ENCODE results near the gene SHISA9.

The SHISA9 gene

GRCh38 chr16:13165024-13165423 is 263.6 kb downstream of the SHISA9 start:
- no peaks in the 10 kb centered on the region for H3K79me2 ChIP-seq (ENCODE audit: insufficient read depth, low read depth)
- no peaks in the 10 kb centered on the region for H4K20me1 ChIP-seq (ENCODE audit: insufficient read depth)
- H3K4me2 ChIP-seq, result no peak overlapping the region
- no peak overlapping the region for H3K9ac ChIP-seq
- no peaks in the 10 kb centered on the region for H3K36me3 ChIP-seq (ENCODE audit: insufficient read depth)
- H3K27ac ChIP-seq, result no peak overlapping the region
- H2AFZ ChIP-seq (ENCODE audit: low read depth), result no peak overlapping the region
- TF ChIP-seq CTCF (conservative IDR thresholded peaks at IDR 0.05; ENCODE audit: low read depth, low read length), result no peak
- no peak overlapping the region for H3K4me3 ChIP-seq (IDR thresholded peaks at IDR 0.05; ENCODE audit: insufficient read depth, low read depth, low read length)
- no peaks in the 10 kb centered on the region for H3K27me3 ChIP-seq (ENCODE audit: insufficient read depth, low read depth)
- H3K4me1 ChIP-seq (ENCODE audit: low read depth, poor library complexity, severe bottlenecking), result no peaks in the 10 kb centered on the region

GRCh38 chr16:13168091-13168572 is 266.7 kb downstream of the SHISA9 start:
- H3K36me3 ChIP-seq (ENCODE audit: insufficient read depth), result no peaks in the 10 kb centered on the region
- H3K9ac ChIP-seq, result no peak overlapping the region
- no peaks in the 10 kb centered on the region for H3K27me3 ChIP-seq (ENCODE audit: insufficient read depth, low read depth)
- no peak overlapping the region for H3K4me2 ChIP-seq
- no peak overlapping the region for H3K4me3 ChIP-seq (IDR thresholded peaks at IDR 0.05; ENCODE audit: insufficient read depth, low read depth, low read length)
- H2AFZ ChIP-seq (ENCODE audit: low read depth), result no peak overlapping the region
- H4K20me1 ChIP-seq (ENCODE audit: insufficient read depth), result no peaks in the 10 kb centered on the region
- no peaks in the 10 kb centered on the region for H3K79me2 ChIP-seq (ENCODE audit: insufficient read depth, low read depth)
- no peaks in the 10 kb centered on the region for H3K4me1 ChIP-seq (ENCODE audit: low read depth, poor library complexity, severe bottlenecking)
- H3K27ac ChIP-seq, result no peak overlapping the region
- TF ChIP-seq CTCF (conservative IDR thresholded peaks at IDR 0.05; ENCODE audit: low read depth, low read length), result no peak

- H4K20me1 ChIP-seq (ENCODE audit: insufficient read depth), result no peaks in the 10 kb centered on the region
- no peak overlapping the region for H3K4me2 ChIP-seq
Measured at GRCh38 chr16:13171313-13171712, 269.9 kb downstream of the SHISA9 start.

GRCh38 chr16:13176711-13177110 is 275.3 kb downstream of the SHISA9 start:
- Histone ChIP-seq H3K9ac (no peak overlapping the region), H3K4me2 (no peak overlapping the region), H3K27ac (no peak overlapping the region), H3K4me1 (ENCODE audit: low read depth, poor library complexity, severe bottlenecking) (no peaks in the 10 kb centered on the region), H4K20me1 (ENCODE audit: insufficient read depth) (no peaks in the 10 kb centered on the region), H3K27me3 (ENCODE audit: insufficient read depth, low read depth) (no peaks in the 10 kb centered on the region), H3K79me2 (ENCODE audit: insufficient read depth, low read depth) (no peaks in the 10 kb centered on the region), H3K4me3 (IDR thresholded peaks at IDR 0.05; ENCODE audit: insufficient read depth, low read depth, low read length) (no peak overlapping the region), H3K36me3 (ENCODE audit: insufficient read depth) (no peaks in the 10 kb centered on the region), H2AFZ (ENCODE audit: low read depth) (no peak overlapping the region)
- no peak for TF ChIP-seq CTCF (conservative IDR thresholded peaks at IDR 0.05; ENCODE audit: low read depth, low read length)

More at GRCh38 chr16:13171313-13171712, 269.9 kb downstream of the SHISA9 start:
- no peaks in the 10 kb centered on the region for H3K36me3 ChIP-seq (ENCODE audit: insufficient read depth)
- H3K79me2 ChIP-seq (ENCODE audit: insufficient read depth, low read depth), result no peaks in the 10 kb centered on the region
- no peak overlapping the region for H3K4me3 ChIP-seq (IDR thresholded peaks at IDR 0.05; ENCODE audit: insufficient read depth, low read depth, low read length)
- no peak for TF ChIP-seq CTCF (conservative IDR thresholded peaks at IDR 0.05; ENCODE audit: low read depth, low read length)
- H3K27me3 ChIP-seq (ENCODE audit: insufficient read depth, low read depth), result no peaks in the 10 kb centered on the region
- no peak overlapping the region for H3K9ac ChIP-seq
- no peak overlapping the region for H2AFZ ChIP-seq (ENCODE audit: low read depth)
- H3K27ac ChIP-seq, result no peak overlapping the region
- H3K4me1 ChIP-seq (ENCODE audit: low read depth, poor library complexity, severe bottlenecking), result no peaks in the 10 kb centered on the region
